A549 (cell line): ENCODE data around the gene RBKS. TPM values are rescaled to one million over a fixed set of nuclear protein-coding genes. Genes with fewer than 3 reads are reported as not detected.

ENCODE experiments used
- ATAC-seq, 2 experiments: fragments of 200-7000 bp in 1 of 2; fragments of >200 bp in 1 of 2; cut with Nextera tagmentation in 1 of 2; cut with Tn5 transposase in 1 of 2; 3 replicates each; pipeline versions ENCODE4 v1.8.0 to v1.9.1; 2018 to 2020; ENCODE audit warnings: mild to moderate bottlenecking in 1 of 2, moderate library complexity in 1 of 2
- CTCF ChIA-PET: fragments of 300-600 bp; sonication (Branson Sonifier 250); formaldehyde crosslinking; extraction: SDS; loops from one replicate; lab custom pipeline; 2021; ENCODE audit warnings: antibody characterized with exemption, inconsistent platforms; lab: Yijun Ruan, JAX
- POLR2A ChIA-PET: fragments of 350-600 bp; formaldehyde crosslinking; extraction: SDS; loops from one replicate; lab custom pipeline; 2021; ENCODE audit warnings: antibody characterized with exemption, inconsistent platforms; lab: Yijun Ruan, JAX
- DNase-seq, 2 experiments: peaks; one replicate each; pipeline versions ENCODE4 v3.0.0 to v3.0.0-alpha.2; 2011 to 2016; ENCODE audit warnings: low read depth in 1 of 2, low spot score in 1 of 2
- FAIRE-seq: peaks from 2 replicates; lab custom pipeline; 2011; peaks lifted over from hg19 to GRCh38; lab: Jason Lieb, UNC
- H3K27ac ChIP-seq, 2 experiments: fragments of >200 bp; sonication (Bioruptor Twin); formaldehyde crosslinking; 3 replicates each; pipeline ENCODE4 v1.5.1; 2016 to 2017
- H3K4me1 ChIP-seq: fragments of >200 bp; sonication (Bioruptor Twin); formaldehyde crosslinking; 3 replicates; pipeline ENCODE4 v1.6.1; 2016
- H3K4me2 ChIP-seq: fragments of >200 bp; sonication (Bioruptor Twin); formaldehyde crosslinking; 3 replicates; pipeline ENCODE4 v1.6.1; 2016
- H3K4me3 ChIP-seq: fragments of >200 bp; sonication (Bioruptor Twin); formaldehyde crosslinking; 3 replicates; pipeline ENCODE4 v1.5.1; 2016
- H3K9me3 ChIP-seq: fragments of >200 bp; sonication (Bioruptor Twin); formaldehyde crosslinking; 3 replicates; pipeline ENCODE4 v1.6.1; 2016
- CBX8 ChIP-seq: fragments of 200-600 bp; sonication (generic); IDR thresholded peaks from 2 replicates; pipeline ENCODE4 v1.6.1; 2016
- EP300 ChIP-seq, 2 experiments: fragments of >200 bp; sonication (Bioruptor Twin); formaldehyde crosslinking; IDR thresholded peaks; 2 replicates in 1 of 2; 3 replicates in 1 of 2; pipeline ENCODE4 v1.6.1; 2016 to 2017
- FOSB ChIP-seq: fragments of 250-450 bp; sonication (Bioruptor Pico); IDR thresholded peaks from 2 replicates; pipeline ENCODE4 v1.5.0; 2020; ENCODE audit warnings: mild to moderate bottlenecking, moderate library complexity
- GATA3 ChIP-seq: IDR thresholded peaks from 2 replicates; pipeline ENCODE4 v1.6.1; 2012; ENCODE audit warnings: borderline replicate concordance
- HDAC2 ChIP-seq: fragments of 200-600 bp; sonication (generic); IDR thresholded peaks from 2 replicates; pipeline ENCODE4 v1.6.1; 2016
- HES2 ChIP-seq: fragments of >200 bp; sonication (Bioruptor Twin); formaldehyde crosslinking; IDR thresholded peaks from 2 replicates; pipeline ENCODE4 v1.6.1; 2016
- HOXB13 ChIP-seq: fragments of 250-450 bp; sonication (Bioruptor Pico); IDR thresholded peaks from 2 replicates; pipeline ENCODE4 v1.5.0; 2020; ENCODE audit warnings: low read depth, mild to moderate bottlenecking, moderate library complexity
- JUN ChIP-seq, 2 experiments: fragments of >200 bp; sonication (Bioruptor Twin); formaldehyde crosslinking; IDR thresholded peaks; 2 replicates in 1 of 2; 3 replicates in 1 of 2; pipeline ENCODE4 v1.6.1; 2016 to 2017
- MAX ChIP-seq: IDR thresholded peaks from 2 replicates; pipeline ENCODE4 v1.6.1; 2012
- MYC ChIP-seq: IDR thresholded peaks from 2 replicates; pipeline ENCODE4 v1.6.1; 2012; ENCODE audit warnings: mild to moderate bottlenecking, inconsistent platforms, low read length, improper control_type of control experiment, borderline replicate concordance
- NPAS2 ChIP-seq: fragments of 250-450 bp; sonication (Bioruptor Pico); IDR thresholded peaks from 2 replicates; pipeline ENCODE4 v1.8.0; 2022; ENCODE audit warnings: mild to moderate bottlenecking, moderate library complexity, borderline replicate concordance
- RAD21 ChIP-seq, 2 experiments: fragments of >200 bp in 1 of 2; sonication (Bioruptor Twin) in 1 of 2; formaldehyde crosslinking in 1 of 2; IDR thresholded peaks in 1 of 2; conservative IDR thresholded peaks in 1 of 2; 2 replicates in 1 of 2; 3 replicates in 1 of 2; pipeline ENCODE4 v1.6.1; 2012 to 2018; ENCODE audit warnings: inconsistent platforms in 1 of 2
- RARB ChIP-seq: fragments of 250-450 bp; sonication (Bioruptor Pico); IDR thresholded peaks from 2 replicates; pipeline ENCODE4 v1.8.0; 2021; ENCODE audit warnings: mild to moderate bottlenecking, moderate library complexity
- RCOR1 ChIP-seq: fragments of 150-350 bp; IDR thresholded peaks from 2 replicates; pipeline ENCODE4 v1.6.1; 2014; ENCODE audit warnings: antibody characterized with exemption, low read length, low read depth
- SMC3 ChIP-seq: fragments of >200 bp; sonication (Bioruptor Twin); formaldehyde crosslinking; IDR thresholded peaks from 3 replicates; pipeline ENCODE4 v1.6.1; 2018; ENCODE audit warnings: inconsistent platforms
- SREBF2 ChIP-seq: fragments of 450-650 bp; IDR thresholded peaks from 2 replicates; pipeline ENCODE4 v1.6.1; 2014; ENCODE audit warnings: mild to moderate bottlenecking, moderate library complexity
- TP53 ChIP-seq: fragments of 250-450 bp; sonication (Bioruptor Pico); IDR thresholded peaks from 2 replicates; pipeline ENCODE4 v1.5.0; 2021; ENCODE audit warnings: mild to moderate bottlenecking, moderate library complexity
- ZC3H11A ChIP-seq: fragments of 450-650 bp; IDR thresholded peaks from 2 replicates; pipeline ENCODE4 v1.6.1; 2014; ENCODE audit warnings: antibody characterized with exemption, mild to moderate bottlenecking
- ZNF302 ChIP-seq: fragments of 250-450 bp; sonication (Bioruptor Pico); IDR thresholded peaks from 2 replicates; pipeline ENCODE4 v1.9.0; 2021; ENCODE audit warnings: inconsistent platforms, mild to moderate bottlenecking, moderate library complexity
- WGBS: methylation state at CpG from one replicate; pipeline ENCODE4 v1.1.6; 2017; ENCODE audit errors: missing lambda C conversion rate; 5-methylcytosine and 5-hydroxymethylcytosine counted together
- polyA plus RNA-seq, 4 experiments: library from polyadenylated mRNA; depleted of rRNA in 3 of 4; stranded (reverse); fragments of >200 nt; fragmentation: RNase III in 1 of 4; extraction: RNeasy Plus Mini Kit Qiagen cat#74134 plus additional on column Dnase treatment in 1 of 4; gene quantifications; 2 replicates in 3 of 4; 3 replicates in 1 of 4; pipeline ENCODE4 v1.2.3, GENCODE V29; 2011 to 2017
- TF ChIP-seq, protein P1 (sequence below): fragments of >200 bp; sonication (Bioruptor Twin); formaldehyde crosslinking; IDR thresholded peaks from 3 replicates; pipeline ENCODE4 v1.6.1; 2016
- TF ChIP-seq, protein P2 (sequence below): fragments of 250-450 bp; sonication (Bioruptor Pico); IDR thresholded peaks from 2 replicates; pipeline ENCODE4 v1.5.0; 2020; ENCODE audit warnings: low read depth, mild to moderate bottlenecking, moderate library complexity

The RBKS gene
- polyA plus RNA-seq, 2 of the 4 experiments (the other 2 are of a cell fraction) = 7.6 to 8.5 TPM

- FAIRE-seq (no peak), DNase-seq (no peak), ATAC-seq (no peak)
- 63% methylated on average over 4 of the region's 4 CpGs for WGBS
- no peak overlapping the region for H3K4me3 ChIP-seq
- no peak overlapping the region for H3K27ac ChIP-seq
- no peaks in the 10 kb centered on the region for H3K4me1 ChIP-seq
- TF ChIP-seq ZC3H11A (no peak), HOXB13 (CRISPR knock-in tag) (no peak), SMC3 (no peak), RAD21 (conservative IDR thresholded peaks at IDR 0.05 in 1 of 2, IDR thresholded peaks at IDR 0.05 in 1 of 2) (no peak), JUN (IDR thresholded peaks at IDR 0.05) (no peak), SREBF2 (no peak), MYC (no peak), ZNF302 (no peak), GATA3 (no peak)
- ChIA-PET CTCF (interaction anchor here (1.0 to 1.2 kb wide), 2 partner anchors 10 to 90 kb away, joined by 3 to 4 read pairs; no protein-coding TSS in a partner anchor), POLR2A (no interaction called here)
- no peak overlapping the region for H3K4me2 ChIP-seq
- H3K9me3 ChIP-seq = no peaks in the 10 kb centered on the region
Observed at GRCh38 chr2:27844821-27845255, 45.3 kb downstream of the RBKS start.

- ChIA-PET POLR2A (no interaction called here), CTCF (interaction anchor here (1.2 kb wide), 1 partner anchor 11 kb away, joined by 4 read pairs; no protein-coding TSS in a partner anchor)
- 89% methylated on average over 7 of the region's 7 CpGs for WGBS
- Histone ChIP-seq H3K27ac (no peak overlapping the region), H3K4me1 (no peaks in the 10 kb centered on the region), H3K4me3 (no peak overlapping the region), H3K9me3 (no peaks in the 10 kb centered on the region), H3K4me2 (no peak overlapping the region)
- ATAC-seq (no peak), DNase-seq (no peak), FAIRE-seq (no peak)
- TF ChIP-seq RCOR1 (no peak), FOSB (CRISPR knock-in tag) (no peak), EP300 (IDR thresholded peaks at IDR 0.05) (no peak), TP53 (CRISPR knock-in tag) (no peak), MAX (no peak), ZC3H11A (no peak), SREBF2 (no peak), JUN (IDR thresholded peaks at IDR 0.05) (no peak), NPAS2 (CRISPR knock-in tag) (no peak), MYC (no peak)
- TF ChIP-seq, protein P1, sequence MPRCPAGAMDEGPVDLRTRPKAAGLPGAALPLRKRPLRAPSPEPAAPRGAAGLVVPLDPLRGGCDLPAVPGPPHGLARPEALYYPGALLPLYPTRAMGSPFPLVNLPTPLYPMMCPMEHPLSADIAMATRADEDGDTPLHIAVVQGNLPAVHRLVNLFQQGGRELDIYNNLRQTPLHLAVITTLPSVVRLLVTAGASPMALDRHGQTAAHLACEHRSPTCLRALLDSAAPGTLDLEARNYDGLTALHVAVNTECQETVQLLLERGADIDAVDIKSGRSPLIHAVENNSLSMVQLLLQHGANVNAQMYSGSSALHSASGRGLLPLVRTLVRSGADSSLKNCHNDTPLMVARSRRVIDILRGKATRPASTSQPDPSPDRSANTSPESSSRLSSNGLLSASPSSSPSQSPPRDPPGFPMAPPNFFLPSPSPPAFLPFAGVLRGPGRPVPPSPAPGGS = no peak
Observed at GRCh38 chr2:27843992-27844391, 46.2 kb downstream of the RBKS start.

DNA sequence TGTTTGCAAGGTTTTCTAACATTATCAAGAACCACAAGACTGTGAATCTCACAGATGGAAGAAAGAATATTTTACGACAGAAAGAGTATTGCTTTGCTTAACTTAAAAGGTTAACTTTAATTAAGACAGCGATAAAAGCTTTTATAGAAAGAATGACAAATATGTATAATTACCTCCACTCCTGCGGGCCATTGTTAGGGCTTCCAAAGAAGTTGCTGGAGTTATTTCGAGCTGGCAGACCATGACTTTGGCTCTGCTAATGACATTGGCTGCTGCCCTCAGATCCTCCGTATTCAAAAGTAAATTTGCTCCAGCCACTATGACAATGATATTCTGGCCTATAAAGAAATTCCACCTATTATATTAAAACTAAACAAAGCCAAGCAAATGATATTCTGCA, 47.3 kb downstream of the RBKS start:
- H3K4me2 ChIP-seq = no peak overlapping the region
- POLR2A ChIA-PET = no interaction called here
- no peak for ATAC-seq
- no peak for DNase-seq
- no peak overlapping the region for H3K27ac ChIP-seq
- H3K4me3 ChIP-seq = no peak overlapping the region
- H3K9me3 ChIP-seq = no peaks in the 10 kb centered on the region
- CTCF ChIA-PET = interaction anchor here (0.7 to 1.1 kb wide), 2 partner anchors 14 to 36 kb away, joined by 3 read pairs; no protein-coding TSS in a partner anchor
- no peaks in the 10 kb centered on the region for H3K4me1 ChIP-seq
- FAIRE-seq = no peak
- TF ChIP-seq HDAC2 (no peak), CBX8 (no peak), GATA3 (no peak), HES2 (no peak), ZC3H11A (no peak), RARB (CRISPR knock-in tag) (no peak)
- TF ChIP-seq, protein P2, sequence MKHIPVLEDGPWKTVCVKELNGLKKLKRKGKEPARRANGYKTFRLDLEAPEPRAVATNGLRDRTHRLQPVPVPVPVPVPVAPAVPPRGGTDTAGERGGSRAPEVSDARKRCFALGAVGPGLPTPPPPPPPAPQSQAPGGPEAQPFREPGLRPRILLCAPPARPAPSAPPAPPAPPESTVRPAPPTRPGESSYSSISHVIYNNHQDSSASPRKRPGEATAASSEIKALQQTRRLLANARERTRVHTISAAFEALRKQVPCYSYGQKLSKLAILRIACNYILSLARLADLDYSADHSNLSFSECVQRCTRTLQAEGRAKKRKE = no peak
- TF ChIP-seq, all 56 proteins: peak for 0
- WGBS = 87% methylated on average over 5 of the region's 5 CpGs
